Astrocyte of the spinal cord (primary cell): Measurements from ENCODE around the gene CFAP107.

Experiments used
- DNase-seq: peaks from one replicate; pipeline ENCODE4 v3.0.0; 2011; ENCODE audit warnings: low read depth, low spot score
- H3K4me3 ChIP-seq: 2 replicates; pipeline ENCODE4 v1.5.1; 2011; ENCODE audit warnings: low read depth, mild to moderate bottlenecking, low read length, moderate library complexity
- in situ Hi-C: cut with HindIII; loops from 2 replicates; pipeline ENCODE4 v1.10.0; 2017; ENCODE audit warnings: low sequenced_read_pairs
- TF ChIP-seq, protein P1 (sequence below): IDR thresholded peaks from 2 replicates; pipeline ENCODE4 v1.5.1; 2012; ENCODE audit warnings: low read depth, mild to moderate bottlenecking, low read length, inconsistent platforms

CFAP107 gene

DNA sequence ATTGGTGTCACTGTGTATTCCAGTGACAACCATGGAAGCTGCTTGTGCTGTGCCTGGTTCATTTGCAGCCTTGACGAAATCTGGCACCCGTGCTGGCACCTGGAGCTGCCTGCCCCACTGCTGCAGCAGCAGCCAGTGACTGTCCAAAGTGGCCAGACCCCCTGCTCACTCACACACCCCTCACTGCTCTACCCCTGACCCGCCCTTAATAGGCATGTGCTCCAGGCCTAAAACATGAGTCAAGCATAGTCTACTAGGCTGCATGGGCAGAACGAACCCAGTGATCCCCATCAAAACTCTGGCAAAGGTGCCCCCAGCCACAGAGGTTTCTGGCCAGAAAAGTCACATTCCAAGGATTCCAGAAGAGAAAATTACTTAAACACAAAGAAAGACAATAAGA is 52.9 kb downstream of the CFAP107 start:
- TF ChIP-seq, protein P1, sequence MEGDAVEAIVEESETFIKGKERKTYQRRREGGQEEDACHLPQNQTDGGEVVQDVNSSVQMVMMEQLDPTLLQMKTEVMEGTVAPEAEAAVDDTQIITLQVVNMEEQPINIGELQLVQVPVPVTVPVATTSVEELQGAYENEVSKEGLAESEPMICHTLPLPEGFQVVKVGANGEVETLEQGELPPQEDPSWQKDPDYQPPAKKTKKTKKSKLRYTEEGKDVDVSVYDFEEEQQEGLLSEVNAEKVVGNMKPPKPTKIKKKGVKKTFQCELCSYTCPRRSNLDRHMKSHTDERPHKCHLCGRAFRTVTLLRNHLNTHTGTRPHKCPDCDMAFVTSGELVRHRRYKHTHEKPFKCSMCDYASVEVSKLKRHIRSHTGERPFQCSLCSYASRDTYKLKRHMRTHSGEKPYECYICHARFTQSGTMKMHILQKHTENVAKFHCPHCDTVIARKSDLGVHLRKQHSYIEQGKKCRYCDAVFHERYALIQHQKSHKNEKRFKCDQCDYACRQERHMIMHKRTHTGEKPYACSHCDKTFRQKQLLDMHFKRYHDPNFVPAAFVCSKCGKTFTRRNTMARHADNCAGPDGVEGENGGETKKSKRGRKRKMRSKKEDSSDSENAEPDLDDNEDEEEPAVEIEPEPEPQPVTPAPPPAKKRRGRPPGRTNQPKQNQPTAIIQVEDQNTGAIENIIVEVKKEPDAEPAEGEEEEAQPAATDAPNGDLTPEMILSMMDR: no peak
- H3K4me3 ChIP-seq: no peak overlapping the region
- DNase-seq: no peak
- in situ Hi-C loops: no loop called here

DNA sequence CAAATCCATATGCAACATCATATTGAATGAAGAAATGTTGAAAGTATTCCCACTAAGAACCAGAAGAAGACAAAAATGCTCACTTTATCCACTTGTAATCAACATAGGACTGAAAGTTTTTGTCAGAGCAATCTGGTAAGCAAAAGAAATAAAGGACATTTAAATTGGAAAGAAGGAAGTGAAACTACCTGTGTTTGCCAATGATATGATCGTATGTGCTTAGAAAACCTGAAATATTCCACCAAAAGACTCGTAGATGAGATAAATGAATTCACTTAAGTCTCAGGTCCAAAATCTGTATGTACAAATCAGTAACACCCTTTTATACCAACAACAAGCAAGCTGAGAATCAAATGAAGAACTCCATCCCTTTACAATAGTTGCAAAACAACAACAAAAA is 53.7 kb downstream of the CFAP107 start:
- H3K4me3 ChIP-seq: no peak overlapping the region
- no peak for DNase-seq
- in situ Hi-C loops: no loop called here
- TF ChIP-seq, protein P1: no peak

DNA sequence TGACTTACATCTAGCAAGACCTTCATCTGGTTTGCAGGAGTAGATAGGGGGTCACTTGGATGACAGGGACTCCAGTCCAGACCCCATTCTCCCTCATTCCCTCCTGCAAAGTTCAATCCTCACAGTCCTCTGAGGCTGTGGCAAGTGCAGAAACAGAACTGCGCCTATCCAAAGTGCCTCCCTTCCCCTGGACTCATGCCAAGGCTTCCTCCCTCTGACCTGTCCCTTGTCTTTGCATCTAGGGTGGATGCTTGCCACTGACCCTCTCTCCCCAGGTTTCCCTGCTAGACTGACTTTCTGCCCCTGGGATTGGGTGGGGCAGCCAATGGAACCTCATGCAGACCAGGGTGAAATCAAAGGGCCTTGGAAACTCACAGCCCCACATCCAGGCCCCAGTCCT is 63.9 kb downstream of the CFAP107 start:
- no peak overlapping the region for H3K4me3 ChIP-seq
- DNase-seq: no peak
- TF ChIP-seq, protein P1: no peak
- in situ Hi-C loops: no loop called here

DNA sequence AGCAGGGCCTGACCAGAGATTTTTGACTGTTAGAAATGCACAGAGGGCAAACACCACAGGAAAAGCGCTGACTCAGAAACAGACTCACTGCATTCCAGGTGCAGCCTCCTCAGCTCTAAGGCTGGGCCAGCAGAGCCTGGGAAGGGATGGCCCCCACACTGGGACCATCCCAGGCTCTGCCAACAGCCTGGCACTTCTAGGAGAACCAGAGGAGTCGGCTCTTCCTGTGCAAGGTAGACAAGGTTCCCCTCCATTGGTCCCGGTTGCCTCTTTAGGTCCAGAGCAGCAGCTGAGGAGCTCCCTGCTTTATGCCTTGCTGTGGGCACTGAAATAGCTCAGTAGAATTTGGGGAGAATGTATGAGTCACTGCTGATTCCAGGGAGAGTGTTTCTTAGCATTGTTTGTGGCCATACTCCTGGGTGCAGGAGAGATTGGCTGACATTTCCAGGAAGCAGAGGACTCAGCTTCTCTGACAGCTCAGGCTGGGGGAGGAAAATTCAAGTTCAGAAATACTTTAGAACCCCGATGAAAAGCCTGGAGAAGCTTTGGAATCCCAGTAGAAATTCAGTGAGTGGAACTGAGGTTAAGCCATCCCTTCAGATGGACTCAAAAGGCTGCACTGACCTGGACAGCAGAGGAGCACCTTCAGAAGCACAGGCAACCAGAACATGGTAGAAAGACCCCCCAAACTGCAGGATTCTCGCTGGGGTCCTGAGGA is 64.8 kb downstream of the CFAP107 start:
- H3K4me3 ChIP-seq: no peak overlapping the region
- in situ Hi-C loops: no loop called here
- TF ChIP-seq, protein P1: no peak
- peak; percentile 3 for DNase-seq

DNA sequence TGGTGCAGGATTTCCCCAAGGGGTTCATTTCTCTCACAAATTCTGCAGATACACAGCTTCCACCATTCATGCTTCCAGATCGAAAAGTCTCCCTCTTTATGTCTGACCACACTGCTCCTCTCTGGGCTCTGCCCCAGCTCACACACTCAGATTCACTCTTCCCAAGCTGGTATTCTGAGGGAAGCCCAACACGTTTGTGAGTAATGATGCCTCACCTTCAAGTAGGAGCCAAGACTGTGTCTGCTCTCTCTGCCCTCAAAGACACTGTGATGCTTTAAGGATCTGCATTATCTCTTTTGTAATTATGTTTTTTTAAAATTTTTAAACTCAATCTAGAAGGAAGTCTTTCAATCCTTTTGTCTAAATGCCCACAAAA is 65.4 kb downstream of the CFAP107 start:
- in situ Hi-C loops: no loop called here
- H3K4me3 ChIP-seq: no peak overlapping the region
- TF ChIP-seq, protein P1: no peak
- no peak for DNase-seq
